H1 (cell line): Measurements from ENCODE around the gene GNG4. TPM values are rescaled to one million over a fixed set of nuclear protein-coding genes. Genes with fewer than 3 reads are reported as not detected.

Source experiments
- ATF3 ChIP-seq: IDR thresholded peaks from 2 replicates; pipeline ENCODE4 v1.6.1; 2011; ENCODE audit warnings: low read depth, mild to moderate bottlenecking, low read length; ENCODE audit not compliant: insufficient read depth
- BACH1 ChIP-seq: IDR thresholded peaks from 2 replicates; pipeline ENCODE4 v1.6.1; 2012; ENCODE audit warnings: low read length, improper control_type of control experiment
- EZH2 ChIP-seq: fragments of 200-600 bp; sonication (generic); IDR thresholded peaks from 2 replicates; pipeline ENCODE4 v1.7.1; 2012; ENCODE audit warnings: low read depth, mild to moderate bottlenecking, moderate library complexity, low read length, inconsistent platforms; ENCODE audit not compliant: severe bottlenecking
- KDM4A ChIP-seq: IDR thresholded peaks from one replicate; pipeline ENCODE4 v1.7.1; 2012; ENCODE audit warnings: low read depth, mild to moderate bottlenecking, moderate library complexity, low read length, inconsistent platforms; ENCODE audit not compliant: severe bottlenecking
- SP2 ChIP-seq: IDR thresholded peaks from 2 replicates; pipeline ENCODE4 v1.6.1; 2012; ENCODE audit warnings: mild to moderate bottlenecking, low read length, inconsistent platforms
- SP4 ChIP-seq: IDR thresholded peaks from 2 replicates; pipeline ENCODE4 v1.6.1; 2012; ENCODE audit warnings: low read length, inconsistent platforms
- SUZ12 ChIP-seq: fragments of 200-600 bp; sonication (generic); IDR thresholded peaks from 2 replicates; pipeline ENCODE4 v1.6.1; 2012; ENCODE audit warnings: mild to moderate bottlenecking, inconsistent platforms, low read length, moderate library complexity, mixed read lengths
- polyA plus RNA-seq, 7 experiments: library from polyadenylated mRNA; depleted of rRNA in 3 of 7; stranded (reverse) in 5 of 7; unstranded in 2 of 7; fragments of >200 nt in 5 of 7; fragments of 200-250 nt in 2 of 7; gene quantifications; 1 replicate in 5 of 7; 2 replicates in 1 of 7; 4 replicates in 1 of 7; pipeline versions ENCODE4 v1.2.1 to v1.2.3, GENCODE V29; 2011 to 2013; ENCODE audit warnings: missing spikeins in 2 of 7, mixed read lengths in 2 of 7
- total RNA-seq: library from RNA; stranded (reverse); fragmentation: NEBNext Ultra II Directional; extraction: Animal tissue kit (Norgen Biotek cat#: 25700); gene quantifications from 2 replicates; pipeline ENCODE4 v1.2.1, GENCODE V29; 2021

Gene GNG4
- total and polyA plus RNA-seq, 2 of the 8 experiments (the other 6 are each of a cell fraction or from before 2014, with no cell fraction given) = 95.5 to 96.8 TPM

DNA sequence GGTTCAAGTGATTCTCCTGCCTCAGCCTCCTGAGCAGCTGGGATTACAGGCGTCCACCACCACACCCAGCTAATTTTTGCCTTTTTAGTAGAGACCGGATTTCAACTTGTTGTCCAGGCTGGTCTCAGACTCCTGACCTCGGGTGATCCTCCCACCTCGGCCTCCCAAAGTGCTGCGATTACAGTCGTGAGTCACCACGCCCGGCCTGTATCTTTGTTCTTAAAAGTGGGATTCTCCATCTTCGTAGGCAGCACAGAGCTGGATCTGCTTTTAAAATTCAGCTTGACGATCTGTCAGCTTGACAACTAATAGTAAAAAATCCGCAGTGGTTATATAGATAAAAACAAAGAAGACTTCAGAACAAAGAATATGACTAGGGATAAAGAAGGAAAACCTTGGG is 2.8 kb upstream of the GNG4 start (continued):
- TF ChIP-seq EZH2 (no peak), SUZ12 (no peak), KDM4A (no peak), ATF3 (no peak), SP2 (no peak), SP4 (no peak), BACH1 (no peak)
